GM18505 (cell line): ENCODE measurements around the gene LDAH.

ENCODE experiments used
- ATAC-seq: cut with Tn5 transposase; IDR thresholded peaks from one replicate; pipeline ENCODE4 v1.9.1; 2021; ENCODE audit not compliant: unreplicated experiment
- POLR2A ChIP-seq: IDR thresholded peaks from 4 replicates; pipeline ENCODE4 v1.6.1; 2011; ENCODE audit warnings: borderline replicate concordance; ENCODE audit not compliant: insufficient read depth, insufficient read length; ENCODE audit errors: extremely low read depth

LDAH gene

GRCh38 chr2:20669562-20670314 is 153.2 kb downstream of the LDAH start:
- no peak for ATAC-seq
- no peak for TF ChIP-seq POLR2A

- no peak for ATAC-seq
- TF ChIP-seq POLR2A, result no peak
Measured at GRCh38 chr2:20668871-20669475, 153.9 kb downstream of the LDAH start.

GRCh38 chr2:20668451-20668850 is 154.4 kb downstream of the LDAH start:
- ATAC-seq, result no peak
- no peak for TF ChIP-seq POLR2A

- no peak for TF ChIP-seq POLR2A
- no peak for ATAC-seq
Measured at GRCh38 chr2:20667531-20668401, 155.1 kb downstream of the LDAH start.

GRCh38 chr2:20667151-20667530 is 155.8 kb downstream of the LDAH start:
- peak; percentile 35 for ATAC-seq
- no peak for TF ChIP-seq POLR2A

GRCh38 chr2:20666304-20667150 is 156.4 kb downstream of the LDAH start, which contains the start of gene GDF7:
Gene GDF7, plus strand, starts transcription at chr2:20667144. Its CDS starts 96 bp downstream, at chr2:20667240.
- peak; percentile 30 for ATAC-seq
- TF ChIP-seq POLR2A, result no peak

- no peak for TF ChIP-seq POLR2A
- ATAC-seq, result peak; percentile 1
Measured at GRCh38 chr2:20666005-20666303, 156.9 kb downstream of the LDAH start.

- ATAC-seq, result no peak
- no peak for TF ChIP-seq POLR2A
Measured at GRCh38 chr2:20665243-20666004, 157.5 kb downstream of the LDAH start.

GRCh38 chr2:20664431-20665242 is 158.3 kb downstream of the LDAH start:
- ATAC-seq, result no peak
- TF ChIP-seq POLR2A, result no peak

GRCh38 chr2:20664071-20664390 is 158.9 kb downstream of the LDAH start:
- no peak for ATAC-seq
- no peak for TF ChIP-seq POLR2A

GRCh38 chr2:20663196-20664070 is 159.5 kb downstream of the LDAH start:
- no peak for ATAC-seq
- no peak for TF ChIP-seq POLR2A

GRCh38 chr2:20662308-20662937 is 160.5 kb downstream of the LDAH start:
- no peak for ATAC-seq
- no peak for TF ChIP-seq POLR2A
